ENCODE results near the gene CHRNB2. TPM values are rescaled to one million over a fixed set of nuclear protein-coding genes. Genes with fewer than 3 reads are reported as not detected.

Gene CHRNB2
- polyA plus RNA-seq, 4 donors: 0.35 to 0.50 (median 0.39) TPM

GRCh38 chr1:154577346-154578057 is 9.9 kb downstream of the CHRNB2 start:
- no peak for DNase-seq (ENCODE audit: low read depth in 4 of 4, low spot score in 3 of 4)

- DNase-seq (ENCODE audit: low read depth in 4 of 4, low spot score in 3 of 4): no peak
Observed at GRCh38 chr1:154578058-154578418, 10.5 kb downstream of the CHRNB2 start.

GRCh38 chr1:154579374-154579773 is 11.8 kb downstream of the CHRNB2 start:
- no peak for DNase-seq (ENCODE audit: low read depth in 4 of 4, low spot score in 3 of 4)

DNA sequence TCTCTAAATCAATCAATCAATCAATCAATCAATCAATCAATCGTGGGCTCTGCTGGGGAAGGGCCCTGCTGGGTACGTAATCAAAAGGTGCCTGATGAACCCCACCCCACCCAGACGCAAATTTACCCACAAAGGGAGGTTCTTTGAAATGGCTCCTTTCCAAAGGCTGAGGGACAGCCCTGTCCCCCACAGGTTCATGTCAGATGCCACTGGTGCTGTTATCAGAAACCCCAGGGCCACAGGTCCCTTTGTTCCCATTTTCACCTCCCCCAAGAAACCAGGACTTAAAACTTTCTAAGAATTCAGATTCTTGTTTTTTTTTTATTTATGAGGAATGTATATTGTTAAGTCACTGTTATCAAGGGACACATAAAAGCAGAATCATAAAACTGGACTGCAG is 14.2 kb downstream of the CHRNB2 start:
- DNase-seq (ENCODE audit: low read depth in 4 of 4, low spot score in 3 of 4): no peak

DNA sequence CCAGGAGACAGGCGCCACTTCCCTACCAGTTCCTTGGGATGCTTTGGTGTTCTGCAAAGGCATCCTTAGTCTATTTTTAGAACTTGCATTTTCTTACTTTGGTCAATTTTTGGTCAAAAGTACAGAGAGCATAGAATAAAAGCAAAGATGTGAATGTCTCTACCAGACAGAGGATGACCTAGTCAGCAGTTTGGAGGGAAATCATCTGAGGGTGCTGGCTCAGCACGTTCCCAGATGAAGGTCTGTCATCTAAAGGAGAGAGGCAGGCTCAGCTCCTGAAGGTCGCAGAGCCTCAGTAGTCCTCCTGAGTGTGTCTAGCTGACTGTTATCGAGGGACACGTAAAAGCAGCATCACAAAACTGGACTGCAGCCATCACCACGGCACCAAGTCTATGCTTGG is 15.3 kb downstream of the CHRNB2 start:
- no peak for DNase-seq (ENCODE audit: low read depth in 4 of 4, low spot score in 3 of 4)

DNA sequence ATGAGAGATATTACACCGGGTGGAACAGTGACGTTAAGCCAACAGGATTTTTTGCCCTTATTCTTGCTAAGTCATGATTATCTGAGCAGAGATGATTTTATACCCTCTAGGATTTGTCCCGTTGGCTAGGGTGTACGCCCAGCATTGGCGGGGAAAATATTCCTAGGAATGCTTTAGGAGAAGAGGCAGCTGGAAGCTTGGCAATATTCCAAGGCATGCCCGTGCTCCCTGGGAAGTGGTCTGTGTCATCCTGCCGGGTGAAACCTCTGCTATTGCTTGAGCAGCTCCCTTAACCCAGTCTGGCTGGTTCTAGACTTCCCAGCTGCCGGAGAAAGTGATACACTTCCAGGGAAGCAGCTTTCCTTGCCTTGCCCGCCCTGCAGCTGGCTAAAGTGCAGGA is 16.2 kb downstream of the CHRNB2 start:
- no peak for DNase-seq (ENCODE audit: low read depth in 4 of 4, low spot score in 3 of 4)

DNA sequence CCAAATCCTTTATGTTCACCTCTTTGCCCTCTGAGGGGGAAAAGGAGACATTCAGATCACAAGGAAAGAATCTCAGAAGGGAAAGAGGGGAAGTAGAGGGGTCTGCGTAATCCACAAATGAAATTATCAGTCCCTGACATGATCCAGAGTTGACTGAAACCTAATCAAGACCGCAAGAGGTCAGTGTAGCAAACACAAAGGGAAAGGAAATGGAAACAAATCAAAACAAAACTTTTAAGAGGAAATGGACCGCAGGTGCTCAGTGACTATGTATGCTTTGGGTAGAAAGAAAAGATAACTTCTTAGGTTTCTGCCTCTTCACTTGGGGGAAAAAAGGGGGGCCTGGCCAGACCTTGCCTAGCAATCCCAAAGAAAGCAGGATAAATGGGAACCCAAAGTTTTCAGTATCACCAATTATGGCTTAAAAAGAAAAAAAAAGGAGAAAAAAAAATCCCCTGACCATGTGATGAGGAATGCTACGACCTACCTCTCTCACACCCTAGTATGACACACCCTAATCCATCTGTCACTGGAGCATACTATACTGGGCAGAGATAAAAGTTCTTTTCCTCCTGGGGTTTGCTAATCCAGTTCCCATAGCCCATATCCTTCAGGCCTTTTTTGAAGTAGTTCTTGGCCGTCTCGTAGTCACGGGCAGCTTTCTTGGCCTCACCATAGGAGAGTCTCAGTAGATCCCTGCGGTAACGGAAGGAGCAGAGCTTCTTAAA is 16.9 kb downstream of the CHRNB2 start:
- no peak for DNase-seq (ENCODE audit: low read depth in 4 of 4, low spot score in 3 of 4)

DNA sequence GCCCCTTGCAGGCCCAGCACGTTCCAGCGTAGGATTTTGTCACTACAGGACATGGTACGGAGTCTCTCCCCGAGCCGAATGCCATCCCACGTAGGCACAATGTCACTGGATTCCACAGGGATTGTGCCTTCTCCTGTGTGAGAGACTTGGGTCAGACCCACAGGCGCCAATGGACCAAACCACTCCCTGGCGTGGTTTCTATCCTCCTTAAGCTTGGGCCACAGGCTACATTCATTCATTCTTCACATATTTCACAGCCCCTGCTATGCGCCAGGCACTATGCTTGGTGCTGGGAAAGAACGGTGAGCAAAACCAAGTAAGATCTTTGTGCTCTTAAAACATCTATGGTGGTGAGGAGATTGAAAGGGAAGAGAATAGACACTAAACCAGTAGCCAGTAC is 18.7 kb downstream of the CHRNB2 start:
- DNase-seq (ENCODE audit: low read depth in 4 of 4, low spot score in 3 of 4): no peak

GRCh38 chr1:154586641-154587040 is 19.1 kb downstream of the CHRNB2 start:
- DNase-seq (ENCODE audit: low read depth in 4 of 4, low spot score in 3 of 4): no peak

- no peak for DNase-seq (ENCODE audit: low read depth in 4 of 4, low spot score in 3 of 4)
Observed at GRCh38 chr1:154589780-154590179, 22.2 kb downstream of the CHRNB2 start.

DNA sequence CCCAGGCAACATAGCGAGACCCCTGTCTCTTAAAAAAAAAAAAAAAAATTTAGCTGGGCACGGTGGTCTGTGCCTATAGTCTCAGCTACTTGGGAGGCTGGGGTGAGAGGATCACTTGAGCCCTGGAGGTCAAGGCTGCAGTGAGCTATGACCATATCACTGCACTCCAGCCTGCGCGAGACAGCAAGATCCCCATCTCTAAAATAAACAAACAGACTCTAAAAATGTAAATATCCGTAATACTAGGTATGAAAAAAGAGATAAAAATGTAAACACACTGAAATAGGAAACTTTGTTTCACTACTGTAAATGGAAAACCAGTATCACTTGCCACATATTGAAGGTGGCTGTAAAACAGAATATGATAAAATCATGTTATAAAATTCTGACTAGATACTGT is 23.2 kb downstream of the CHRNB2 start:
- DNase-seq (ENCODE audit: low read depth in 4 of 4, low spot score in 3 of 4): no peak

DNA sequence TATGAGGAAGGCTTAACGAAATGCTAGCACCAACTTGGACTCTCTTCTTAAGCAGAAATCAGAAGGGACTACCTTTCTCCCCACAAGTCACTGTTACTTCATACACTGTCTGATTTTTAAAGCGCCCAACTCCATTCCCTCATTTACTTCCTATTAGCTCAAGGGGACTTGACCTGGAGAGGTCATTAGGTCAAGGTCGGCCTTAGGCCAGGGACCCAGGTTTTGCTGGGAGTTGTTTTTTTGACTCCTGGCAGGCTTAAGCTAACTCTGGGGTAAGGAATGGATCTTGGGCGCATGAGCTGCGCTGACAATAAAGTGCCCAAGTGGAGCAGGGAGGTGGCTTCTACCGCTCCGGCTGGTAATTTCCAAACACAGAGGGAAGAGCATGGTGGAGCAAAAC is 23.6 kb downstream of the CHRNB2 start:
- no peak for DNase-seq (ENCODE audit: low read depth in 4 of 4, low spot score in 3 of 4)

GRCh38 chr1:154593390-154593789 is 25.8 kb downstream of the CHRNB2 start:
- DNase-seq (ENCODE audit: low read depth in 4 of 4, low spot score in 3 of 4): no peak

DNA sequence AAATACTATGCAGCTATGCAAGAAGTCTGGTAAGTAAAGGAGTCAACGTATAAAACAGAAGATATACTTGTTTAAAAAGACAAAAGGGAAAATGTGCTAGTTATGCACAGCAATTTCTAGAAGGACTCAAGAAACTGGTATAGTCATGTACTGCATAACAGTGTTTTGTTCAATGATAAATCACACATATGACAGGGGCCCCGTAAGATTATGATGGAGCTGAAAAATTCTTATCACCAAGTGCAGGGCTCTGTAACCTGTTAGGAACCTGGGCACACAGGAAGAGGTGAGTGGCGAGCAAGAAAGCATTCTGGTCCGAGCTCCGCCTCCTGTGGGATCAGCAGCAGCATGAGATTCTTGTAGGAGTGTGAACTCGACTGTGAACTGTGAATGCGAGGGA is 27.2 kb downstream of the CHRNB2 start:
- no peak for DNase-seq (ENCODE audit: low read depth in 4 of 4, low spot score in 3 of 4)

- no peak for DNase-seq (ENCODE audit: low read depth in 4 of 4, low spot score in 3 of 4)
Observed at GRCh38 chr1:154595621-154596020, 28.0 kb downstream of the CHRNB2 start.

- no peak for DNase-seq (ENCODE audit: low read depth in 4 of 4, low spot score in 3 of 4)
Observed at GRCh38 chr1:154598871-154599635, 31.5 kb downstream of the CHRNB2 start.

DNA sequence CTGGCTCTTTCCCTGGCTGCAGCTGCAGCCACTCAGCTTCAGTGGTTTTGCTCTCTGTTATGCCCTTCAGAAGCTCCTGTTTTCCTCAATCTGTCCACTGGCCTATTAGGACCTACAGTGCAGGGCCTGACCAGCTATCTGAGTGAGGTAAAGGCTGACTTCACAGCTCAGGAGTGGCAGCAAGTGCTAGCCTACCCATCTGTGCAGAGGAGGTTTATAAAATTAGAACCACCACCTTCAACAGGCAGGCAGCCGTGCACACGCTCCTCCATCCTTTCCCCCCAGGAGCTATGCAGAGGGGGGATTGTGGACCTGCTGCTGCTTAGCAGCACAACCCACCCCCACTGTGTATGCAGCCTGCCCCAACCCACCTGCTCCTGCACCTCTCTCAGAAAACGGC is 32.1 kb downstream of the CHRNB2 start:
- no peak for DNase-seq (ENCODE audit: low read depth in 4 of 4, low spot score in 3 of 4)

DNA sequence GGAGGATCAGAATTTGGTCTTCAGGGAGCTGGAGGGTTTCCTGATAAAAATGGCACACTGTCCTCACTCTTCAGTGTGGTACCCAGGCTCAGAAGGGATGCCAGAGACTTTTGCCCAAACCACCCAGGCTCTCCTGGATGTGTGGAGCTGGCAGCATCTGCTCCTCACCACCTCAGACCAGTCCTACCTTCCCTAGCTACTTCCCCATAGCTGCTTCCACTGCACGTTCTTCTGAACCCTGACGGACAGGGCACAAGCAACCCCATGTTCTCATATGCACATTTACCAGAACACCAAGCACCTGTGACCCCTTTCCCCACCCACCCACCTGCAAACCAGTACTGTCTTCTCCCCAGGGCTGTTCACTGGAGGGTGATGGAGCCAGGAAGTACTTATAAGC is 35.7 kb downstream of the CHRNB2 start:
- no peak for DNase-seq (ENCODE audit: low read depth in 4 of 4, low spot score in 3 of 4)

- no peak for DNase-seq (ENCODE audit: low read depth in 4 of 4, low spot score in 3 of 4)
Observed at GRCh38 chr1:154605534-154605933, 38.0 kb downstream of the CHRNB2 start.

DNA sequence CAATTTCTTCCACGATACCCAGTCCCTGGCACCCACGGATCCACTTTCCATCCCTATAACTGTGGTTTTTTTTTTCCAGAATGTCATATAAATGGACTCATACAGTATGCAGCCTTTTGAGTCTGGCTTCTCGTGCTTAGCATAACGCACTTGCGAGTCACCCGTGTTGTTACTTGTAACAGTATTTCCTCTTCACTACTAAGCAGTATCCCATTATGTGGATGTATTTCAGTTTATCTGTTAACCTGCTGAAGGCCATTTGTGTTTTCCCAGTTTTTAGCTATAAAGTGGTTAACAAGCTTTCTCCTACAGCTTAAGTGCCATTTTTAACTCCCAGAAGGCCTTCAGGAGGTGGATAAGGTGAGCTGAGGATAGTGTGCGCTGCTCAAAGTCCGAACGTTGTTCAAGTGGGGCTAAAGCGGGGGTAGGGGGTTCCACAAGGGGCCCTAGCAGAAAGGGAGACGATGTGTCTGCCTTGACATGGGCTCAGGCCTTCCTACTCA is 39.6 kb downstream of the CHRNB2 start:
- DNase-seq (ENCODE audit: low read depth in 4 of 4, low spot score in 3 of 4): no peak

- DNase-seq (ENCODE audit: low read depth in 4 of 4, low spot score in 3 of 4): peak; percentile 82 to 90 (median 86)
Observed at GRCh38 chr1:154607609-154608396, 40.2 kb downstream of the CHRNB2 start, which contains the start of gene ADAR. Gene ADAR (minus strand): TSS chr1:154608186. CDS start chr1:154608006, 180 bp downstream.

Data from left renal pelvis (tissue), 4 donors.